AG09319 (cell line): ENCODE measurements around the gene MSI2.

Experiments
- DNase-seq: peaks from one replicate; pipeline ENCODE4 v3.0.0-alpha.2; 2010; ENCODE audit warnings: low read depth; ENCODE audit errors: extremely low read depth
- CTCF ChIP-seq: IDR thresholded peaks from 2 replicates; pipeline ENCODE4 v1.5.1; 2011; ENCODE audit warnings: low read depth, mild to moderate bottlenecking, inconsistent platforms, low read length, moderate library complexity

MSI2 gene

GRCh38 chr17:57541049-57541448, 284.7 kb downstream of the MSI2 start:
- no peak for TF ChIP-seq CTCF
- no peak for DNase-seq

DNA sequence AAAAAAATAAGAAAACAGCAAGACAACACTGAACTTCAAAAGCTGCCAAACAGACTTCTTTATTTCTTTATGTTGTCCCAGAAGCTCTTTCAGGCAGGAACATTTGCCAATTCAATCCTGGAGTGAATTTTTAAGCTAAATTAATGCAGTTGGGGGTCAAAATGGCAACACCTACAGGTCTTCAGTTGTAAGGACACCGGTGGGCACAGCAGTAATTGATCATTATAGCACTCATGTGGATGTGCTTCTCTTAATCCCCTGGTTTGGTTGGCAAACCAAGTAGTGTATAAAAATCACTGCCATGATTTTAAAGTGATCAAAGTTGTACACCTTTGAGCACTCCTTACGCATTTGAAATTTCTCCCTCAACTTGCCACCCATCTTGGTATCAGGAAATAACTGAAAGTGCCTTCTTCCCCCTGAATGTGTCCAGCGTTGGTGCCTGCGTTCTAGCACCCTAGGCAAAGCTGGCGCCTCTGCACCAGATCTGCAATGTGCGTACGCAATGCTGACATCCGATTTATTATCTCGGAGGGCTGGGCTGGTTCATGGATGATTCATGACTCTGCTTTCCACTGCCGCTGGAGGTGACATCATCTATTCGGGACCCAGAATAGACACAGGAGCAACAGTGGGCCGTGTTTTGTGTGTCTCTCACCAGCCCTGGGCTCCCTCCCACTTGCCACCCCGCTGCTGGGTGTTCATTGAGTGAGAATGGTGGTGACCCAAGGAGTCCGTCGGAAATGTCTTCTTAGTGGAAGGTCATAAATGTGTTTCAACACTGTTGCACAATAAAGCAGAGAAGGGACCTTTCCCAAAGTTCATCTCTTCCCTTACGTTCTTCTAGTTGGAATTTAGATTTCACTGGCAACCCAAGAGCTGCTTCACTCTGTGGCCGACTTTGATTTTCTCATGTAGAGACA, 285.4 kb downstream of the MSI2 start:
- no peak for DNase-seq
- TF ChIP-seq CTCF = no peak

DNA sequence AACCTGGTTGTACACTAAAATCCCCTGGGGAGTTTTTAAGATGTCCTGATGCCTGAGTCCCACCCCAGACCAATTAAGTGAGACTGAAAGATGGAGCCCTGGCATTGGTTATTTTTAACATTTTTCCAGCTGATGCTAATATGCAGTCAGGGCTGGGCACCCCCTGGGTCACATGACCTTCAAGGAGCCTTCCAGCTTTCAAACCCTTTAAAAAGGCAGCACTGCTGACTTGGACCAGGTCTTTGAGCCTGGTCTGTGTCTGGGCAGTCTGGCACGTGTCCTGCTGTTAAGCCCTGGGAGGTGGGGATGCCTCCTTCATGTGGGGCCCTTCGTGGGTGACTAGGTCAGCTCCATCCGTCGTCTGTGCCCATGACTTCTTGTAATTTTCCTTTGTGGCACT, 286.2 kb downstream of the MSI2 start:
- no peak for TF ChIP-seq CTCF

GRCh38 chr17:57543230-57543629, 286.9 kb downstream of the MSI2 start:
- DNase-seq = no peak
- no peak for TF ChIP-seq CTCF

More for the DNA sequence above, 286.2 kb downstream of the MSI2 start:
- no peak for DNase-seq

- no peak for TF ChIP-seq CTCF
- DNase-seq = no peak
Observed at GRCh38 chr17:57544401-57544800, 288.1 kb downstream of the MSI2 start.

GRCh38 chr17:57544834-57545463, 288.6 kb downstream of the MSI2 start:
- no peak for DNase-seq
- TF ChIP-seq CTCF = no peak

DNA sequence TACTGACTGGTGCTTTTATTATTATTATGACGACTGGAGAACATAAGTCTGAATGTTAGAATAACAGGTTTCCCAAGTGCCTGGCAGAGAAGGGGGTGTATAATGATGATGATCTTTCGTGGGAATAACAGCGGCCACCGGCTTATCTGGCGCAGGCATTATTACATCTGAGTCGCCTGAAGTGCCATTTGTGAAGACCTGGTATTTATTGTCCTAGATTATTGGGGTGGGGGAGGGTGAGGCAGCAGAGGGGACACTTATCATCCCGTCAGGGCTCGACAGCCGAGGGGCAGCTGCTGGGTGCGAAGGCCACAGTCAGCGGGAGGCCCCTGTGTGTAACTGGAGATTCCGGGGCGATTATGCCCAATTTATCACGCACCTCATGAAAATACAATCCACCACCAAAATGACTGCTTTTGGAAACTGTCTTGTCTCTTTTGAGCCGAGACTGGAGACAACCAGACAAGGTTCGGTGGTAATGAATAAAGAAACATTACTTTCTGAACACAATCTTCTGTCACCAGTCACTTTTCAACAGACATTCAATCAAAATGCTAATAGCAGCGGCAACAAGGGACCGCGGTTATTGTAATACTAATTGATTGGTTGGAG, 289.5 kb downstream of the MSI2 start:
- no peak for TF ChIP-seq CTCF
- DNase-seq = no peak
